Subcutaneous abdominal adipose tissue (tissue), 5 donors: Measurements from ENCODE around the gene B3GALNT1.

Experiments
- H3K27ac ChIP-seq: one replicate; pipeline ENCODE4 v1.7.0; 2013; ENCODE audit warnings: low read depth, mild to moderate bottlenecking, inconsistent platforms, low read length, moderate library complexity
- H3K27me3 ChIP-seq, 5 donors: one replicate each; pipeline ENCODE4 v1.7.0; 2013; ENCODE audit warnings: low read length in 5 of 5, inconsistent platforms in 1 of 5; ENCODE audit not compliant: control insufficient read depth in 5 of 5, insufficient read depth in 4 of 5
- H3K36me3 ChIP-seq, 5 donors: one replicate each; pipeline ENCODE4 v1.7.0; 2013; ENCODE audit warnings: low read length in 5 of 5; ENCODE audit not compliant: control insufficient read depth in 5 of 5, insufficient read depth in 5 of 5
- H3K4me1 ChIP-seq, 5 donors: one replicate each; pipeline ENCODE4 v1.7.0; 2013; ENCODE audit warnings: low read length in 5 of 5, mild to moderate bottlenecking in 3 of 5, moderate library complexity in 1 of 5; ENCODE audit not compliant: control insufficient read depth in 5 of 5, insufficient read depth in 5 of 5
- H3K4me3 ChIP-seq, 5 donors: one replicate each; pipeline ENCODE4 v1.7.0; 2013; ENCODE audit warnings: low read length in 5 of 5, low read depth in 1 of 5
- H3K9ac ChIP-seq, 5 donors: one replicate each; pipeline ENCODE4 v1.7.0; 2013; ENCODE audit warnings: low read length in 5 of 5, mild to moderate bottlenecking in 4 of 5, moderate library complexity in 3 of 5
- H3K9me3 ChIP-seq, 5 donors: one replicate each; pipeline ENCODE4 v1.7.0; 2013; ENCODE audit warnings: low read length in 5 of 5; ENCODE audit not compliant: control insufficient read depth in 5 of 5
- donor health status: healthy.
- donor health status: healthy.
- donor health status: healthy.
- donor health status: healthy.
- donor health status: healthy.

B3GALNT1 gene

DNA sequence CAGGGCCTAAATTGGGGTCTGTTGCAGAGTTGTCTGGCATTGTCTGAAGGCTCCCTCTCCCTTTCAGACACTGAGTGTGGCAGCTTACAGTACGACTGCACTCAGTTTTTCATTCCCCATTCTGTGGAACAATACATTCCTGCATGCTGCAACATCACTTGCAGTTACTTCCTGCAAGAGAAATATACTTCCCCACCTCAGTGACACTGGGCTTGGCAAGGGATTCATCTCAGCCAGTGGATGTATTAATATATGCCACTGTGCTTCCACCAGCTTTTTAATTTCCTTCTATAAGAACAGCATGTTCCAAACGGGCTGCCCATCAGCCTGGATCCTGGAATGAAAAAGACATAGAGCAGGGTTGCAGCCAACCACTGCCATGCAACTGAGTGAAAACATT lies 23.1 kb downstream of the B3GALNT1 start:
- H3K36me3 ChIP-seq: peaks cover 3 to 7% (median 6%) of the 10 kb centered on the region in 5 donors
- peaks cover 0 to 8% (median 0%) of the 10 kb centered on the region in 5 donors for H3K4me1 ChIP-seq
- H3K27me3 ChIP-seq: no peaks in the 10 kb centered on the region
- H3K9ac ChIP-seq: no peak overlapping the region
- H3K9me3 ChIP-seq: no peaks in the 10 kb centered on the region
- H3K27ac ChIP-seq: no peak overlapping the region
- H3K4me3 ChIP-seq: no peak overlapping the region

DNA sequence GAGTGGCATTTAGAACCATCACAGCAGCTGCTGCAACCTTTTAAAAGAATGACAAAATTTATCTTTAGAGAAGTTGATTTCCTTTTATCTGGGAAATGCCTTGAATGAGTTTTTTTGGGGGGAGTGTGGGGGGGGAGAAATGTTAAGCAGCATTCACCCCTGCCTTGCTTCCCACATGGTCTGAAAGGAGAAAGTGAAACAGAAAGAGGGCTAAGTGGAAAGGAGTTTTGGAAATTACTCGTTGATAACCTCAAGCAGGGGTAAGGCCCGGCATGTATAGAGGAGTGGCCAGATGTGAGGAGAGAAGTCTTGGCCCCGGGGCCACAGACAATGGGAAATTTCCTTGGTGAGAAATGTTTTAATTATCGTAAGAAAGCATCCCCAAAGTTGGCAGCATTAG lies 23.5 kb downstream of the B3GALNT1 start:
- Histone ChIP-seq H3K27ac (no peak overlapping the region), H3K27me3 (no peaks in the 10 kb centered on the region), H3K9me3 (no peaks in the 10 kb centered on the region), H3K36me3 (peaks cover 3 to 7% (median 6%) of the 10 kb centered on the region in 5 donors), H3K4me3 (no peak overlapping the region), H3K9ac (no peak overlapping the region), H3K4me1 (peaks cover 0 to 8% (median 0%) of the 10 kb centered on the region in 5 donors)

DNA sequence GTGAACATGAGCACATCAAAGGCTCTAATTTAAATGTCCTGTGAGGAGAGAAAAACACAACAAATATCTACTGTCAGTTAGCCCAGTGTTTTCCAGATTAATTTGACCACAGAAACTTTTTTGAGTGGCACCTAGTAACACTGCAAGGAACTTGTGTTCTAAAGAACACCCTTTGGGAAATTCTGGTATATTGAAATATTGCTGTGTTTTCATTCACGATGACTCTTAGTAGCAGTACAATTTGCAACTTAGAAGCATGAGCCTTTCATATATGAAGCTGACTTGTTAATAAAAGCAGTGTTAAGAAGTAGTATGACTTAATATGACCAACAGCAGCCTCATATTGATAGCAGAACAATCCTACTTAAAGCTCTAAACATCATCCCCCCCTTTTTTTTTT lies 32.0 kb downstream of the B3GALNT1 start:
- Histone ChIP-seq H3K4me3 (no peak overlapping the region), H3K4me1 (peaks cover 0 to 4% (median 0%) of the 10 kb centered on the region in 5 donors), H3K27ac (no peak overlapping the region), H3K9ac (no peak overlapping the region), H3K9me3 (no peaks in the 10 kb centered on the region), H3K27me3 (no peaks in the 10 kb centered on the region), H3K36me3 (peaks cover 0 to 3% (median 0%) of the 10 kb centered on the region in 5 donors)

DNA sequence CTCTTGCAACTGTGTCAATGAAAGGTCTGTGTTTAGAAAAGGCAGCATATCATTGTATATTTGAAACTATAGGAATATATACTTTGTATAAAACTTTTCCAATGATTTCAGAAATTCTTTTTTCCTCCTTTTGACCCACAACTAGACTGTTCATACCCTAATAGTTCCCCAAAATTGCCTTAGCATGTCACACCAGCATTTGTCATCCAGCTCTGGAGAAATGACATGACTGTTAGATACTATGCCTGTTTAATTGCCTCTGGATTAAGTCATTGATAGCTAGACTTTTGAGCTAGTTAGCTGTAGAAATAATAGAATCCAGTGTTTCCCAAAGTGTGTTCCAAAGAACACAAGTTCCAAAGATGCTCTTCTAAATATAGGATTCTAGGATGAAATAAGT lies 32.4 kb downstream of the B3GALNT1 start:
- Histone ChIP-seq H3K4me3 (no peak overlapping the region), H3K36me3 (peaks cover 0 to 3% (median 0%) of the 10 kb centered on the region in 5 donors), H3K9ac (no peak overlapping the region), H3K27me3 (no peaks in the 10 kb centered on the region), H3K4me1 (peaks cover 0 to 4% (median 0%) of the 10 kb centered on the region in 5 donors), H3K9me3 (no peaks in the 10 kb centered on the region), H3K27ac (no peak overlapping the region)

DNA sequence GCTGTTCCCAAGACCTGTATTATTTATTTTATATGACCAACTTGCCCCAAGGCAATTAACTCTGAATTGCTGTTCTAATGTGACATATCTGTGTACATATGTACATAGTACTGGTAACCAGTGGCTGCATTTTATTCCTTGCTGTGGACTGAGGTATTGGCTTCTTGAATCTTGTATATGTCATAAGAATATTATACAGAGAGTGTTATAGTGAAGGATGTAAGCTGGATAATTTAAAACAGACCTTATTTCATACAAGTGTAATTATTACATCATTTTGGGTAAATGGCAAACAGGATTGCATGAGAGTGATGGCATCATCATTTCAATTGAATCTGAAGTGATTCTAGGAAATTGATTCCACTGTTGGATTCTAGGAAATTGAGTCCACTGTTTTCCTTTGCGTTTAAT lies 32.9 kb downstream of the B3GALNT1 start:
- no peak overlapping the region for H3K27ac ChIP-seq
- no peak overlapping the region for H3K9ac ChIP-seq
- no peaks in the 10 kb centered on the region for H3K27me3 ChIP-seq
- peaks cover 0 to 5% (median 2%) of the 10 kb centered on the region in 5 donors for H3K36me3 ChIP-seq
- H3K4me1 ChIP-seq: peaks cover 0 to 4% (median 0%) of the 10 kb centered on the region in 5 donors
- no peak overlapping the region for H3K4me3 ChIP-seq
- H3K9me3 ChIP-seq: no peaks in the 10 kb centered on the region

DNA sequence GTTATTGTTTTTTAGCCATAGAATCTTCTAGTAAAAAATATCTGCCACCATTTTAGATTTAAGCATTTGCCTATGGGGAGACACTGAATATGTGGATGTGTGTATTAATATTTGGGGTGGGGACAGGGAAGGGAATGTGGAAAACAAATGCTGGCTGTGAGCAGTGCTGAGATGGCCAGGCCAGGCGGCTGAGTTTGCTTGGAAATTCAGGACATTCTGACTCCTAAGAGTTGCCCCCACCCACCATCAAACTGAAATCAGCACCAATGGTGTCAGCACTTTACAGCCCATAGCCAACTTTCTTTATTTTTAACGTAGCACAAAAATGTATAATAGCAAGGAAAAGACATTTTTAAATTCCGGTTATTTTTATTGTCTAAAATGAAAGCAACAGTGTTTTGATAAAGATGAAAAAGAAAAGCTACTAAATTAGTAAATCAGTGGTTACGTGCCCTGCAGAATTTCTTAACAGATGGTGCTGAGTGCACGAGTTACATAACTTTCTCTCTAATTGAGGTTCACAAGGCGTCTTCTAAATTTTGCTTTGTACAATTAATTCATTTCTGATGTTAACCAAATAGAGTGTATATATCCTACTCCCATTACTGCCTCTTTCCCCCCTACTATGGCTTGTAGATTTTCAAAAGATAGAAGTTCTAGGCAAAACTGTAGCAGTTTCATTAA lies 34.0 kb downstream of the B3GALNT1 start:
- H3K9me3 ChIP-seq: no peaks in the 10 kb centered on the region
- H3K4me3 ChIP-seq: no peak overlapping the region
- no peak overlapping the region for H3K27ac ChIP-seq
- H3K27me3 ChIP-seq: no peaks in the 10 kb centered on the region
- peaks cover 0 to 7% (median 3%) of the 10 kb centered on the region in 5 donors for H3K36me3 ChIP-seq
- H3K4me1 ChIP-seq: peaks cover 0 to 4% (median 0%) of the 10 kb centered on the region in 5 donors
- peak overlapping the region in 1 of 5 donors; percentile 7 for H3K9ac ChIP-seq

DNA sequence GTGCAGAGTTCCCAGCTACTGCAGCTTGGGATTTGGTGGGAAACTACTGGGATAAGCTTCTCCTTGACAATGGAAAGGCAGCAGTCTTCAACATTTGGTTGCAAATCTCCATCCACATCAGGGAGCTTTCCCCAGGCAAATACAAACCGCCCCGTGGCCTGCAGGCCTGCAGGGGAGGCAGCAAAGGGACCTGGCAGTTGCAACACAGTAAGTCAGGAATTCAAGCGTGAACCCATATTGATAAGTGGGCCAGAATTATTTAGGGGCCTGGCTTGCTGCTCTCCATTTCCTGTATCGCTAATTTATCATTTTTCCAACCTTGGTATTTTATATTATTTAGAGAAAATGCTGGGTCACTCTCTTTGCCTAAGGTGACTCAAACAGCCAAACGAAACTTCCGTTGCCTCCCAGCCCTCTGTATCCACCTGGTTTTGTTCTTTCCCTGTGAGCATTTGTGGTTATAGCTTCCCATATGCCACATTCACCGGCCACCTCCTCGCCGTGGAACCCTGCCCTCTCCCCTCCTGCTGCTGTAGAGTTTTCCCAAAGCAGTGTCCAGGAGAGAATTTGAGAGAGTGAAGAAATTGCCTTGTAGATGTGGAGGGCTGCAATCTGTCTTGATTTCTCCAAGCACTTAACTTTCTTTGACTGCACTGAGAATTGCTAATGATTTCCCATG lies 34.8 kb downstream of the B3GALNT1 start:
- H3K9ac ChIP-seq: no peak overlapping the region
- H3K27me3 ChIP-seq: no peaks in the 10 kb centered on the region
- H3K4me1 ChIP-seq: peaks cover 0 to 4% (median 0%) of the 10 kb centered on the region in 5 donors
- no peak overlapping the region for H3K4me3 ChIP-seq
- peaks cover 0 to 9% (median 5%) of the 10 kb centered on the region in 5 donors for H3K36me3 ChIP-seq
- no peak overlapping the region for H3K27ac ChIP-seq
- no peaks in the 10 kb centered on the region for H3K9me3 ChIP-seq

DNA sequence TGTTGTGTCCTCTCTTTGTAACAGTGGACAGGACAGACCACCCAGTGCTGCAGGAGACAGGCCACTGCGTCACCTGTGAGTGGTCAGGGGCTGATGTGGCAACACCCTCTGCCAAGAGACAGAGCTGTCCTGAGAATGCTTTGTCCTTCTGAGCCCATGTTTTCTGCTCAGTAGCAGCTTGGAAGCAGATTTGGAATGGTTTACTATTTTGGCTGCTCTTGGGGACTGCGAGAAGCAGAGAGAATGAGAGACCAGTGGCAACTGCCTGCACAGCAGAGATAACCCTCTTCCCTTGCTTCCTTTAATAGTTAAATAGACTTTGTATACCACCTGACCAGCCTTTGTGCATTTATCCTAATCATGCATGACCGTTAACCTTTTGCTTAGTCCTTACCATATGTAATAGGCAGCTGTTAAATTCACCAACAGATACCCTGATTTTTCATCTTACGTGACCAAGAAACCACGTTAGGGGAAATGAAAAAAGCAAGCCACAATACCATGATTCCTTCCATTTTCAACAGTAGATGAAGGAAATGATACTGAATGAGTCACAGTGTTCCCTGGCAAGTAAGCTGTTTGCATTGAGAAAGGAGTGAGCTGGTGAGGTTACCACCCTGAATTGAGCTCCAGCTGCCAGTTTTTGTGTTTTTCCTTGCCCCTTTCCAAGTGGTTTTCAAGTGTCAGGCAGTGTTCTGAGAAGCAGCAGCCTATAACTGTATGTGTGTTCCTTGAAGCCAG lies 35.5 kb downstream of the B3GALNT1 start:
- Histone ChIP-seq H3K9me3 (no peaks in the 10 kb centered on the region), H3K4me1 (peaks cover 0 to 4% (median 0%) of the 10 kb centered on the region in 5 donors), H3K27me3 (no peaks in the 10 kb centered on the region), H3K27ac (no peak overlapping the region), H3K9ac (no peak overlapping the region), H3K36me3 (peaks cover 0 to 11% (median 5%) of the 10 kb centered on the region in 5 donors), H3K4me3 (no peak overlapping the region)

DNA sequence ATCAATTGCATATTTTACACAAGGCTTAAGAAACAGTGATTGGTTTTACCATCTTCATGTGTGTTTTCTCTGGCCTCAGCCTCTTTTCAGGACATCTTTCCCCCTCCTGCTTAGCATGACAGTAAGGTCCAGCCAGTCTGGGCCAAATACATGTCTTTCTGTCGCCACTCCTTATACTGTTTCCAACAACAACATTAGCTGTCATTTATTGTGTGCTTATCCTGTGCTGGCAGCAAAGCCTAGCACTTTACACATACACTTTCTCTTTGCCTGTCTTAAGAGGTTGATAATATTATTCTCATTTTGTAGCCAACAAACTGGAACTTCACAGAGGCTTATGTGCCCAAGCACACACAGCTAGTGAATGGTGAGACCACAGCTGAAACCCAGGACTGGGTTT lies 37.8 kb downstream of the B3GALNT1 start:
- Histone ChIP-seq H3K4me3 (no peak overlapping the region), H3K9ac (no peak overlapping the region), H3K27ac (no peak overlapping the region), H3K9me3 (no peaks in the 10 kb centered on the region), H3K4me1 (peaks cover 0 to 4% (median 0%) of the 10 kb centered on the region in 5 donors), H3K27me3 (no peaks in the 10 kb centered on the region), H3K36me3 (peaks cover 0 to 11% (median 5%) of the 10 kb centered on the region in 5 donors)

DNA sequence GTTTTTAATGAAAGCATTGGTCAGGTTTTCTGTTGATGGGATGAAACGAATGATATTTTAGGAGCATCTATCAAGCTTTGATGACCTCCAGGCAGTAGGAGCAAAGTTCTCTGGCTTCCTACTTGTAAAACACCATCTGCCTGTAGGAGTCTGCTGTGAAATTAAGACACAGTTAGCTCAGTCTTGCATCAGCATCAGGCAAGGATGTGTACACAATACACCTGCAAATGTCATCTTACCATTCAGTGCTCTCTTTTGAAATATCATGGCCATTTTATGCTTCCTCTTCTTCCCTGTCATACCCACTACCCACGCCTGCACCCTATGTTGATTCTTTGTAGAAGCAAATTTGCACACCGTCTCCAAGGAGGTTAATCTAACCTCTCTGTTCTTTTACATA lies 38.2 kb downstream of the B3GALNT1 start:
- Histone ChIP-seq H3K9ac (no peak overlapping the region), H3K27ac (no peak overlapping the region), H3K4me3 (no peak overlapping the region), H3K36me3 (peaks cover 0 to 11% (median 5%) of the 10 kb centered on the region in 5 donors), H3K27me3 (no peaks in the 10 kb centered on the region), H3K9me3 (no peaks in the 10 kb centered on the region), H3K4me1 (peaks cover 0 to 4% (median 0%) of the 10 kb centered on the region in 5 donors)
